GM19328 (cell line): ENCODE measurements around the gene FAHD1.
"Not testable (repeated sequence)": the region's sequence is repeated elsewhere in the genome, so short reads cannot be mapped to it uniquely, and the experiment has no call there.

ENCODE experiments used
- ATAC-seq: cut with Tn5 transposase; IDR thresholded peaks from one replicate; pipeline ENCODE4 v1.9.1; 2021; ENCODE audit warnings: mild to moderate bottlenecking, moderate library complexity; ENCODE audit not compliant: unreplicated experiment

Gene FAHD1

DNA sequence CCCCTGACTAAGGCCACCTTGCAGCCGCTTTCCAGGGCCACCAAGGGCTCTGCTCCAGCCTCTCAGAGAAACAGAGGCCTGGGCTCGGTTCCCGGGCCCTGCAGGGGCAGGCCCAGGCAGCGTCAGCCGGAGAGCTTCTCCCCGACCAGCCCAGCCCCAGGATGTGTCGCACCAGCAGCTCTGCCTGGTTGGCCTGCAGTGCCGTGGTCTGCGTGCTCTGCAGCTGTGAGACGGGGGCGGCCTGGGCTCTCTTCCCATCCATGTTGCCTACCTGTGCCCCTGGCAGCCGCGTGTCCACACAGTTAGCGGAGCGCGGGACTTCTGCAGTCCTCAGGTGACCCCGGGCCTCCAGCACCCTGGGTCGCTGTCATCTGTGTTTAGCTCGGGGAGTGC, 38.3 kb upstream of the FAHD1 start:
- no peak for ATAC-seq

DNA sequence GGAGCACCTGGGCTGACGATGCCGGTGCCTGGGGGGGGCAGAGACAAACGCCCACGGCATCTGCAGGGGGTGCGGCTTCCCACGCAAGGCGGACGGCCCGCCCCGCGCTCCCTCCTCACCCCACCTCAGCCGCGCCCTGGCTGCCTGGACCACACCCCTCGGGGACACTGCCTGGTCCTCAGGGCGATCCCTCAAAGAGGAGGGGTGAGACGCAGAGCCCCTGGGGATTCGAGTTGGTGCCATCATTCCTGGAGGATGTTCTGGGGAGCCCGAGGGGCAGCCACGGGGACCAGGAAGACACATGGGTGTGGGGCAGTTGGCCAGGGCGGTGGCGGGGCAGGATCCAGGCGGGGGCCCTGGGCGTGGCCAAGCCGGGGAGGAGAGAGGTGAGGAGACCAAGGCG, 37.4 kb upstream of the FAHD1 start:
- ATAC-seq: no peak

DNA sequence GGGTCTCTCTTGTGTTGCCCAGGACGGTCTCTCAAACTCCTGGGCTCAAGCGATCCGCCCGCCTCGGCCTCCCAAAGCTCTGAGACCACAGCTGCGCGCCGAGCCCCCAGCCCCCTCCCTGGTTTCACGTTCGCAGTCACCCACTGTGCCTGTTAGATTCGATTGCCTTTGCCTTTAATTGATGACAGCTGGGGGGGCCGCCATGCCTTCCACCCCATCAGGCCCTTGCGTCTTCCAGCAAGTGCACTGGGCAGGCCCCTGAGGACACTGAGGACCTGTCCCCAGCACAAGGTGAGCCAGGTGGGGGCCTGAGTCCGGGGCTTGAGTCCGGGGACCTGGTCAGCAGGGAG, 36.8 kb upstream of the FAHD1 start:
- no peak for ATAC-seq

DNA sequence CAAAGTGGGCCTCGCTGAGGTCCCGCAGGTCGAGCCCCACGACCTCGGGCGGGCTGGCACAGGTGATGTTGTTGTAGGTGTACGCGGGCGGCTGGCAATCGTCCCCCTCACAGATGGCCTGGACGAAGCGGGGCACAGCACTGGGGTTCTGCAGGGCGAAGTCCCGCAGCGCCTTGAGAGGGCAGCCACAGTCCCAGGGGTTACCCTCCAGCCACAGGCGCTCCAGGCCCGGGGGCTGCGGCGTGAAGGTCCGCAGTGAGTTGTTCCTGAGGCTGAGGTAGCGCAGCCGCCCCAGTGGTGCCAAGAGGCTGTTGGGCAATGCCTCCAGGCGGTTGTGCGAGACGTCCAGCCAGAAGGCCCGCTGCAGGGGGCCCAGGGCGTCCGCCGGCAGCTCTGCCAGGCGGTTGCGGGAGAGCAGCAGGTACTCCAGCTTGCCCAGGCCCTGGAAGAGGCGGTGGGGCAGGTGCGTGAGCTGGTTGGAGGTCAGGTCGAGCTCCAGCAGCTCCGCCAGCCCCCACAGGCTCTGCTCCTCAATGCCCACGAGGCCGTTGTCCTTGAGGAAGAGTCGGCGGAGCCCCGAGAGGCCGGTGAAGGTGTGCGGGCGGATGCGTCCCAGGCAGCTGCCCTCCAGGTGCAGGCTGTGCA, 36.3 kb upstream of the FAHD1 start:
- no peak for ATAC-seq

DNA sequence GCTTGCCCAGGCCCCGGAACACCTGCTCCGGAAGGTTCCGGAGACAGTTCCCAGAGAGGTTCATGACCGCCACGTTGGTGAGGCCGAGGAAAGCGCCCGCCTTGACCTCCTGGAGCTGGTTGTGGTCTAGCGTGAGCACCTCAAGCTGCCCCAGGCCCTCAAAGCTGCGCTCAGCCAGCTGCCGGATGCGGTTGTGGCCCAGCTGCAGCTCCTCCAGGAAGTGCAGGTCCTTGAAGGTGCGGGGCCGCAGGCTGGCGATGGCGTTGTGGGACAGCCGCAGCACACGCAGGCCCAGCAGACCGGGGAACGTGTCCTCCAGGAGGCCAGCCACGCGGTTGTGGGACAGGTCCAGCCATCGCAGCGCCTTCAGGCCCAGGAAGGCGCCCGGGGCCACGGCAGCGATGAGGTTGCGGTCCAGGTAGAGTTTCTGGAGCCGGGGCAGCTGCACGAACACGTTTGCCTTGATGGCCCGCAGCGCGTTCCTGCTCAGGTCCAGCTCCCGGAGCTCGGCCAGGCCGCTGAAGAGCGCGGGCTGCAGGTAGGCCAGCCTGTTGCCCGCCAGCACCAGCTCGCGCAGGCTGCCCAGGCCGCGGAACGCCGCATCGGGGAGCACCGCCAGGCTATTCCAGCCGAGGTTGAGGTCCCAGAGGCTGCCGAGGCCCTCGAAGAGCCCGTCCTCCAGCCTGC, 35.6 kb upstream of the FAHD1 start:
- ATAC-seq: no peak

- no peak for ATAC-seq
Observed at GRCh38 chr16:1791943-1792812, 34.8 kb upstream of the FAHD1 start.

DNA sequence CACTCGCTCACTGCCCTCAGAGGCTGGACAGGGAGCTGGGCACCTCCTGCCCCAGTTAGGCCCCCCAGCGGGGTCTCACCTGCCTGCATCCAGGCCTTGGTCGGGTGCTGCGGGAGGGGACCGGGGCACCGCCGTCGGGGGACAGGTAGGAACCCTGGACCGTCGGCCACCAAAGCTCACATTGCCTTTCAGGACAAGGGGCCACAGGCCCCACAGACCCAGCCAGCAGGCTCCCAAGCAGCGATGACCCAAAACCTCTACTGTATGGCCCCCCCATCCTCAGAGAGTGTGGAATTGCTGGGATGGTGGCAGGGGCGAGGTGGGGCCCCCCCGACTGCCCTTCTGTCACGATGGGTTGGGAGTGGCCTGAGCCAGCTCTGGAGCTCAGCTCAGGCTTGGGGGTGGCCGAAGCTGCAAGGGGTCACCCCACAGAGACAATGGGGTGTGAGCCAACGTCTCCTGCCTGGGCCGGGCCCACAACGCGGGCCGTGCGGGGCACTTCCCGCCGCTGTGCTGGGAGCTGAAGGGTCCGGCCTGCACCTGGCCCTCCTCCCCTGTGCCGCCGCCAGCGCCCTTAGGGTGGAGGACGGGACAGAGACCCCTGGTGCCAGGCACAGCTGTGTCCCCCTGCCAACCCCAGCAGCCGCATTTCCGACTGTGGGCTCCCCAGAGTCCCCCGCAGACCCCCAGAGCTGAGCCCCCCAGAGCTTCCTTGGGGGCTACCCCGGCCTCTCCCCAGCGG, 34.0 kb upstream of the FAHD1 start:
- ATAC-seq: no peak

DNA sequence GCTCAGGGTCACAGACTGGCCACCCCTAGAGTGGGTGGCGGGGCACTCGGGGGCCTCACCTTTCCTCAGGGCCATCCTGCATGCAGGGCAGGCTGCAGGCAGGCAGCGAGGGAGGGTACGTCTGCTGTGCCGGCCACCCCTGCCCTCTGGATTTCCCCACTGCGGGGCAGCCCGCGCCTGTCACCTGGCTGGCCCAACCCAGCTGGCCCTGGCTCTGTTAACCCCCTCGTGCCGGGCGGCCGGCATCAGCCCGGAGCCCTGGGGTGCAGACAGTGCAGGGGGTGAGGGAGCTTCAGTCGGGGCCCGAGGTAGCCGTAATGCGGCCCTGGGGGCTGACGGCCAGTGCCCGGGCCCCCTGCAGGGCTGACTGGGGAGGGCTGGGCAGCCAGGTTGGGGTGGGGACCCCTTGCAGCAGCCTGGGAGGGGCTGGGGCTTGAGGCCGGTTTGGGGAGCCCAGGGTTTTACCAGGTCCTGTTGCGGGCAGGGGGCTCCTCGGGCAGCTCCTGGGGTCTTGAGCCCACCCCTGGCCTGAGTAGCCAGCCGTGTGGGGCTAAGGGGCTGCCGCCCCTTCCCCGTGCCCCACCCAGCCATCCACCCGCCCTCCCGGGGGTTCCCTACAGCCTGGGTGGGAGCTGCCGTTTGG, 33.3 kb upstream of the FAHD1 start, which contains the start of gene IGFALS:
TSS of gene IGFALS (minus strand) at position 128 of the 643 bp plus-strand sequence. CDS start at position 75, 53 bp downstream.
- ATAC-seq: no peak

GRCh38 chr16:1794221-1794871, 32.7 kb upstream of the FAHD1 start:
- no peak for ATAC-seq

DNA sequence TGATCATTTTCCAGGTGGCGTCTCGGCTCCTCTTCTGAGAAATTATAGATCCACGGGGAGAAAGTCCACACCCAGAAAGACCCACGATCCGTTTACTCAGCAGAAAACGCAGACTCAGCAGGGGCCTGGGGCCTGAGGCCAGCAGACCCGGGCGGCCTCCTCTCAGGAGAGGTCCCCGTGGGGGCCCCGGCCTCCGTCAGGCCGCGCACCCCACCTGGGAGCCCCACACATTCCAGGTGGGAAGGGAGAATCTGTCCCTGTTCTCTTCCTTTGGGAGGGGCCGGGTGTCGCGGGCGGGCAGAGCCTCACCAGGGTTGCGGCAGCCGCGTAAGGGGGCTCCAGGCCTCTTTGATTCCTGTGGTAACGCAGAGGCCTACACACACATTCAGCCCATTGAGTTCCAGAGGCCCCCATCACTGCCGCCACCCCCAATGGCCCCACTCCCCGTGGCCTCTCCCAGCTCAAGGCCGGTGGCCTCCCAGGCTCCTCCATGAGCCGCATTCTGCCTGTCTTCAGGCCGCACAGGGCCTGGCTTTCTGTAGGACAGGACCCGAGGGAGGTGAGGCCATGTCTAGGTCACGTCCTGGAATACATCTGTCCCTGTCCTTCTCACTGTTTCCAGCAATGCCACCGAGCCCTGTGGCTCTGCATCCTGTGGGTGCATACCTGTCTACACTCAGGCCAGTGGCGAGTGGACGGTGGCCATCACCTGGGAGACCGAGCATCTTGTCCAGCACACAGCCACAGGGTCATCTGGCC, 31.9 kb upstream of the FAHD1 start:
- ATAC-seq: no peak

- not testable (repeated sequence) for ATAC-seq
Observed at GRCh38 chr16:1799263-1799662, 27.7 kb upstream of the FAHD1 start.

GRCh38 chr16:1800701-1801100, 26.3 kb upstream of the FAHD1 start:
- no peak for ATAC-seq

DNA sequence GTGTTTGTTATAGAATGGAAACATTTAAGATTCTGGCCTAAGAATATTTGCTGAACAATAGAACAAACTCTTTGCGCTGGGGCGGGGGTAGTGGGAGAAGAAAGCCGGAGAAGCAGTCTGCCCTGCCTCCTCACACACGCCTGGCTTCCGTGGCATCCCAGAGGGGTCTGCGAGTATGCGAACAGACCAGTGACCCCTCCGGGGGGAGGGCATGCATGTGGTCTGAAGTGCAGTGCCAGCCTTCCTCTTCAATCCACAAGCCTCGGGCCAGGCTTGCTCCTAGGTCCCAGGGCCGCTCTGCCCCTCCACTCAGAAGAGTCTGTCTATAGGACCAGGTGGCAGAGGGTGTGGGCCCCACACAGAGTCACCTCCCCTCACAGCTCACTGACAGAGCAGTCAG, 19.4 kb upstream of the FAHD1 start:
- no peak for ATAC-seq

GRCh38 chr16:1808691-1809090, 18.3 kb upstream of the FAHD1 start:
- no peak for ATAC-seq

- no peak for ATAC-seq
Observed at GRCh38 chr16:1809281-1809801, 17.7 kb upstream of the FAHD1 start.

DNA sequence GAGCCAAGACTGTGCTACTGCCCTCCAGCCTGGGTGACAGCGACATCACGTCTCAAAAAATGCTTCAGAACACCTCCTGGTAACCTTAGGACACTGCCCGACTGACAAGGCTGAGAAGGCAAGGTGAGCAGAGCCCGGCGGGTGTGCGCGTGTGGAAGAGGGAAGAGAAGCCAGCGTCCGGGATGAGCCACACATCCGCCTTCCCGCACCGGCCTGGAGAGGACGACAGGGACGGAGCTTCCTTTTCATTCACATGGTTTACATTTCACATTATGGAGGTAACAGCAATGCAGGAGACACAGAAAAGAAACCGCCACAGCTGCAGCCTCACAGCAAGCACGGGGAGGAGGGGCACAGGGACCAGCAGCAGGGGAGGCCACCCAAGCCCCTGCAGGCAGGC, 16.9 kb upstream of the FAHD1 start:
- no peak for ATAC-seq

DNA sequence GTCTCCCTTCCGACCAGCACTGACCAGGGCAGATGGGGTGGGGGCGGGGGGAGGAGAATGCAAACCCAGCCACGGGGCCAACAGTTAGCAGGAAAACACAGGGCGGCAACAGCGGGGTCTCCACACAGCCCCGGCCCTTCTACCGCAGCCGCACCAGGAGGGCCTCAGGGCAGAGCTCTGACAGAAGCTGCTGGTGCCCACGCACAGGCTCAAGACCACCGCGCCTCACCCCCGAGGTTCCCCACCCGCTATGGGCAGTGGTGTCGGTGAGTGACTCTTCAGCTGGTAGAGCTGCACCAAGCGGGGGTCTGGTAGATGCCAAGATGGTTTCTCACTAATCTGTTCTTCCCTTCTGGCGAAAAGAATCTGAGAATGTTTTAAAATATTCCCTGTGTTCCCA, 16.5 kb upstream of the FAHD1 start:
- no peak for ATAC-seq

GRCh38 chr16:1812732-1813163, 14.3 kb upstream of the FAHD1 start:
- no peak for ATAC-seq

GRCh38 chr16:1815461-1815860, 11.5 kb upstream of the FAHD1 start:
- ATAC-seq: no peak
